GM19193 (cell line): ENCODE results near the gene NSMF.

ENCODE experiments used
- POLR2A ChIP-seq: IDR thresholded peaks from 4 replicates; pipeline ENCODE4 v1.6.1; 2011; ENCODE audit not compliant: insufficient read depth, insufficient read length; ENCODE audit errors: extremely low read depth

Gene NSMF

DNA sequence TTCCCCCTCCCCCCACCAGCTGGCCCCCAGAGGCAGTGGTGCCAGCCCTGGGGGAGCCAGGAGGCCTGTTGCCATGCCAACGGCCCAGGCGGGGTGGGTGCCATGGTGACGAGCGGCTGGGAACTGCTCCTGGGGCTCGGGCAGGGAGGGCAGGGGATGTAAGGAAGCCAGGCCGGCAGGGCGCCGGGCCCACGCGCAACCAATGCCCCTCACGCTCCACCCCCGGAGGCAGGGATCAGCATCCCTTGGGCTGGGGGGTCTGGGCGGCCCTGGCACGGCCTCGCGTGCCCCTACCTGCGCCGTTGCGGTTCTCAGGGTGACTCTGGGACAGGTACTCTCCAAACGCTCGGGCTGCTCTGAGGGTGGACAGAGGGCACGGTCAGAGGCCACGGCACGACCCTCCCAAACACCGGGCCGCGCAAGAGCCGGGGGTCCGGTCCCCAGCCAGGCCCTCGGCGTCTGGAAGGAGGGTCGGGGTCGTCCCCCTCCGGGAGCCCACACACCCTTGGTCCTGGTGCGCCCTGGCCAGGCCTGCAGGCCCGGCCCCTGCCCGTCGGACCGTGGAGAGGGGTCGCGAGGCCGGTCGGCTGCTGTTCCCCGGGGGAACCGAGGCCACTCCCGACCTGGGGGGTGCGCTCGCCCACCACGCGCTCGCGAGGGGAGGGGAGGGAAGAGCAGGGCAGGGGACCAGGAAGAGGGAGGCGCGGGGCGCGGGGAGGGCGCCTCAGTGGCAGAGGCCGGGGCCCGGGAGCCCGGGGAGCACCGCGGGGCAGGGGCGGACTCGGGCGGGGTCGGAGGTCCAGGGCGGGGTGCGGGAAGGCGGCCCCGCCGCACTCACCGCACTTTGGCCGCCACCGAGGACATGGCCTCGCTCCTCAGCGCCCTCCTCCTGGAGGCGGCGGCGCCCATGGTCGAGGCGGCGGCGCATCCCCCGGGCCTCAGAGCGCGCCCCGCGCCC lies 661 bp downstream of the NSMF start:
- no peak for TF ChIP-seq POLR2A

DNA sequence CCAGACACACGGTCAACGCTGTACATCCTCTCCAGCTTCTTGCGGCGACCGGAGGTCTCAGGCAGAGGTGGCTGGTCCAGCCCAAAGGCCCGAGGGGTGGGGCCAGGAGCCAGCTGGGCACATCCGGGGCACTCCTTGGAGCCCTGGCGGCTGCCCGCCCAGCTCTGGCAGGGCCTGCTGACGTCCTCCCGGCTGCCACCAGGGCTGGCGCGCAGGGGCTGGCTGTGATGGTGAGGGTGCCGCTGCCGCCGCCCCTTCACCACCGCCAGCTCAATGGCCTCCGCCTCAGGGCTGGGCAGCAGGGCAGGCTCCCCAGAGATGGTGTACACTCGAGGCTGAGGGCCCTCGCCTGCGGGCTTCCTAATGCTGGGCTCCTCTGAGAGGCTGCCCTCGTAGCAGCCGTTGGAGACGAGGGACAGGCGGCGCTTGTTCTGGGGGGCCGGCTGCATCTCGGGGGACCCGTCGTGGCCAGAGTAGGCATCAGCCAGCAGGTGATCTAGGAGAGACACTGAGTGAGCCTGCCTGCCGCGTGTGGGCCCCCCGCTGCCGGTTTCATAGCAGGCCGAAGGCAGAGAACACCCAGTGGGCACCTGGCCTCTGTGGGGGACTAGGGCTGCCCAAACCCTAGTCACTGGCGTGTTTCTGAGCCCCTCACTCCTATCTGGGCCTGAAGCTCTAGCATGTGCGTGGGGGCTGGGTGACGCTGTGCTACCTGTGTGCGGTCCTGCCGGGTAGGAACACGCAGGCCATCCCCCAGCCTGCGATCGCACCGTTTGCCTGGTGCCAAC lies 1.5 kb downstream of the NSMF start:
- no peak for TF ChIP-seq POLR2A

DNA sequence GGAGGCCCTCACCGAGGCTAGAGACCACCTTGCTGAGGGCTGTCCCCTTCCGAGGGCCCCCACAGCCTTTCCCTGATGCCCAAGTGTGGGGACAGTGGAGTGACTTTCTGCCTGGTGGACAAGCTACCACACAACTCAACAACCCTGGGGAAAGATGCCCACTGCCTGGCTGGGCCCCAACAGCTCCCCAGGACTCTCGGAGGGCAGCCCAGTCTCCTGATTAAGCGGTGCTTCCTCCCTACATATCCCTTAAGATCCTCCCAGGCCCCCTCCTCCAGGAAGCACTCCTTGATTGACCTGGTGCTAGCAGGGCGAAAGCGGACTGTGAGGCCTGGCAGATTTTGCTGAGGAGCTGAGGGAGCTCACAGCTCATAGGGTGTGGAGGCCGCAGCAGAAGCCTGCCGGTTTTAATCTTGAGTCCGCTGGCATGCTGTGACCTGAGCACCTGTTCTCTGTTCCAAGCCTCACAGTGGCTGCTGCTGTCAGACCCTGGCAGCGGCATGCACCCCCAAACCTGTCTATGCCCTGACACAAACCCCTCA lies 2.2 kb downstream of the NSMF start:
- TF ChIP-seq POLR2A, result no peak

DNA sequence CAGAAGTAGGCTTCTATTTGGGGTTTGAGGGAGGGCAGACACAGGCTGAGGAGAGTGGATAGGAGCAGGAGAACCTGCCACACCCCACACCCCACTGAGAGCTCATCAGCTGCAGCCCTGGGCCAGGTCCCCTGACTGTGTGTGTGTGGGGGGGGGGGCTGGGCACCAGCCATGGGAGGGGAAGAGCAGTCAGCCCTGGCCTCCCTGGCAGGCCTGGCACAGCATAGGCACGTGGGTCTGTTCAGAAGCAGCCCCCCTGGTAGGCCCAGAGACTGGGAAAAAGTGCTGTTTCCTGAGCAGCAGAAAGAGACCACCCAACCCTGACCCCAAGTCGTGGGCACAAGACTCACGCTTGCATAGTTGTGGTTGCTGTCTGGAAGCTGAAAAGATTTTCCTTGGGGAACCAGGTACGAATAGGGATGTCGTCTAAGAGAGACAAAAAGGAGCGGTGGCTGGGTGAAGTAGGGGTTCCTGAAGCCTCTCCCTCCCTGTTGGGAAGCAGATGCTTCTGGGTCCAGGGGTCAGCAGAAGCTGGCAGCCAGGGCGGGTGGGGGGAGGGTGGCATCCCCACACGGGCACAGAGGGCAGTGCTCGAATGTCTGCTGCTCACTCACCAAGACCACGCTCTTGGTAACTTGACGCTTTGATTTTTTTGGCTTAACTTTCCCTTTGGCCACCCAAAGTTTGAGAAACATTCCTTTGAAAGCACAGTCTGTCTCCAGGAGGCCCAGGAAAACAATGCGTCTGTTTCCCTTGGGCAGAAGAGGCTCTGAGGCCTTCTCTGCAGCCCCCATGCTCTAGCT lies 2.9 kb downstream of the NSMF start:
- TF ChIP-seq POLR2A, result no peak

DNA sequence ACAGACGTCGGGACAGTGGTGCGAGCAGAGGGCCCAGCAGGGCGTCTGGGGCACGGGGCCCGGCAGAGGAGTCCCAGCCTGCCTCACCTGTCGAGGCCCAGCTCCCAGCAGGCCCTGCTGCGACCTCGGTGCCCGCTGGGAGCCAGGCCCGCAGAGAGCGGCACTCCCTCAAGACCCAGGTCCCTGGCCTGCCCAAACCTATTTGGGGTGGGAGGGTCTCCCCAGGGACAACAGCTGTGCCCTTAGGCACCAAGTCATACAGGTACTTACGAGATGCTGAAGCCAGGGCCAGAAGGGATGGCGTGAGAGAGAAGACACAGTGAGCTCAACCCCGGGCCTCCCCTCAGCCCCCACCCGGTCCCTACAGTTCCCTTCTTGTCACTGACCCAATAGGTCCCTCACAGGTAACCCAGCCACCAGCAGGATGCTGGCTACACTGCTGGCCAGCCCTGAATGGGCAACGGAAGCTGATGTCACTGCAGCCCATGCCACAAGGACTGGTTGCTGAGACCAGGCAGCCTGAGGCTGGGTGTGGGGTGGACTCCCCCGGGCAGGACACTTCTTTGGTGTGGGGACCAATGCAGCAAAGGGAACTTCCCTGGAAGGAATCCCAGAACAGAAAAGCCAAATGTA lies 3.7 kb downstream of the NSMF start:
- TF ChIP-seq POLR2A, result no peak

DNA sequence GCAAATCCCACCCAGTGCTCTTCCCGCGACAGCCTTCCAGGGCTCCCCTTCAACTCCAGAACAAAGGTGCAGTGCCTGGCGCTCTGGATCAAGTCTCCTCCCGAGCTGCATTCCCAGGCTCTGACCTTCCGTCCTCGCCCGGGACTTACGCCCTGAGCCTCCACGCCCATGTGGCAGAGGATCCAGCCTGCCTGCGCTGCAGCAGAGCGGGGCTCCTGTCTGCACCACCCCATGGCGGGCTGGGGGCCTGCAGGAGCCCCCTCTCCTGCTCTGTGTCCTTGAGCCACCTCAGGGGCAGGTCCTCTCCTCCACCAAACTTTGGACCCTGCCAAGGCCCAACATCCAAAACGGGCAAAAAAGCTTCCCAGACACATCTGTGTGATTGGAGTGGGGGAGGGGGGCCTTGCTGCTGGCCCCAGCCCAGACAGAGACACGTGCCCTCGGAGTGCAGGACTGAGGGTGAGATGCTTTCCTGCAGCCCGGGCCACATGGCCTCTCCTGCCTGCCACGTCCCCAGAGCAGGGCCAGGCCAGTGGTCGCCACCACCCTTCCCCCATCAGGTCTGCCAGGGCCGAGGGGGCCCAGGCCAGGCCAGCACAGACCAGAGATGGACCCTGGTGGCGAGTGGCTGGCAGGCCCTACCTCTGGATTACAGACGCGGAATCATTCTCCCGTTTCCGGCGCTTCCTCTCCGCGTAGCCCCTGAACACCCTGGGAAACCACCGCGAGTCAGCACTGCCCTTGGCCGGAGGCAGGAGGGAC lies 4.4 kb downstream of the NSMF start:
- peak; percentile 16 for TF ChIP-seq POLR2A

DNA sequence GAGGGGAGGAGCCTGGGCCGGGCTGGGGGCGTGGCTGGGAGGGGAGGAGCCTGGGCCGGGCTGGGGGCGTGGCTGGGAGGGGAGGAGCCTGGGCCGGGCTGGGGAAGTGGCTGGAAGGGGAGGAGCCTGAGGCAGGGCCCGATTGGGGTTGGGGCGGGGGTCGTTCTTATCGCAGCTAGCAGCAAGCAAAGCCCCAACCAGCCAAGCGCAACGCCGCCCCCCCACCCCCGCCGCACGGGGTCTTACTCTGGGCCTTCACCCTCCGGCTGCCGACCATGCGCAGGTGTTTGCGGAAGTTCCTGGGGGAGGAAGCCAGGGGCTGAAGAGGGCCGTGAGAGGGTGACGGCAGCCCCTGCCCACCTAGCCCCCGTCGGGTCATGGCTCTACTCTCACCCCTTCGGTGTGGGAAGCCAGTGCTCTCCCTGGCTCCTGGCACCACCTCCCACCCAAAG lies 5.0 kb downstream of the NSMF start:
- TF ChIP-seq POLR2A, result no peak

DNA sequence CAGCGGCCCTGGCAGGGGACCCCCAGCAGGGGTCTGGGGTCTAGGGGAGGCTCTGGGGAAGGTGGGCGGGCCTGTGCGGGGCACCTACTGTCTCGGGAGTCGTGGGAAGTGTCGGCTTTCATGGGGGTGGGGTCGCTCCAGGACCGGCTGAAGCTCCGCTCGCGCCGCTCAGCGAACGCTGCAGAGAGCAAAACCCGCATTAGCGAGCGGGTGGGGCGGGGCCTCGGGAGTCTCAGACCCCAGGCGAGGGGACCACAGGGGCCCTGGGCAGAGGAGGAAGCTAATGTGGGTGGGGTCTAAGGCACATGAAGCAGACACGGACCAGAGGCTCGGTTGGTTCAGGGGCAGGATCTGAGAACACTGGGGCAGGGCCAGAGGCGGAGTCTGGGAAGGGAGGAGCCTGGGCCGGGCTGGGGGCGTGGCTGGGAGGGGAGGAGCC lies 5.5 kb downstream of the NSMF start:
- no peak for TF ChIP-seq POLR2A

DNA sequence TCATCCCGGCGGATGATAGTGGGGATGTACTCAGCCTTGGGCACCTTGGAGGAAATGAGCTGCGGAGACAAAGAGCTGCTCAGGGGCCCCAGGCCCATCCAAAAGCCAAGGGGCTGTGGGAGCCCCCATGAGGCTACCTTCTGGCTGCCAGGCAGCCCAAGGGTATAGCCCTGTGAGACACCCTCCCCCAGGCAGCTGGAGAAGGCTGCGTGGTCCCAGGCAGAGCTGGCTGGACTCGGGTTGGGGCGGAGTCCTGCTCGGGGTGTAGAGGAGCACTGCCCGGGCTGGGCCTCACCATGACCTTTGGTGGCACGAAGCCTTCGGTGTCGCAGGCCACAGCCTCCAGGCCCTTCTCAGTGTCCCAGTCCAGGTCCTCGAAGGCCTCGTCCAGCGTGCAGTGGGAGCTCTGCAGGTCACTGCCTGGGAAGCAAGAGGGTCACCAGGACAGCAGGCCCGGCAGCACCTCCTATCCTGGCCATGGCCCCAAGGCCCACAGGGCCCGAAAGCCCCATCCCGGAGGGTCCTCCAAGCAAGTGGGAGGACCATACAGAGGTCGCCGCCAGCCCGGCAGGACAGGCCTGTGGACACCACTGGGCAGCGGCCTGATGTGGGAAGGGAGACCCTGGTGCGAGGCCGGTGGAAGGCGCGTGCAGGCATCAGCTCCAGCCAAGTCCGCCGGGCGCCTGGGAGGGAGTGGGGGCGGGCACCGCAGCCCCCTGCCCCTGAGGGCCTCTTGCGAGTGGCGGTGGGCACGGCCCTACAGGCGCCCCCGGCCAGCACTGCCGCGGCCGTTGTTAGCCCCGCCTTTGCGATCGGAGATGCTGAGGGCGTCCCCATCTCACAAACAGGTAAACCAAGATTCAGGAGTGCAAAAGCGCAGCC lies 6.1 kb downstream of the NSMF start:
- TF ChIP-seq POLR2A, result no peak

DNA sequence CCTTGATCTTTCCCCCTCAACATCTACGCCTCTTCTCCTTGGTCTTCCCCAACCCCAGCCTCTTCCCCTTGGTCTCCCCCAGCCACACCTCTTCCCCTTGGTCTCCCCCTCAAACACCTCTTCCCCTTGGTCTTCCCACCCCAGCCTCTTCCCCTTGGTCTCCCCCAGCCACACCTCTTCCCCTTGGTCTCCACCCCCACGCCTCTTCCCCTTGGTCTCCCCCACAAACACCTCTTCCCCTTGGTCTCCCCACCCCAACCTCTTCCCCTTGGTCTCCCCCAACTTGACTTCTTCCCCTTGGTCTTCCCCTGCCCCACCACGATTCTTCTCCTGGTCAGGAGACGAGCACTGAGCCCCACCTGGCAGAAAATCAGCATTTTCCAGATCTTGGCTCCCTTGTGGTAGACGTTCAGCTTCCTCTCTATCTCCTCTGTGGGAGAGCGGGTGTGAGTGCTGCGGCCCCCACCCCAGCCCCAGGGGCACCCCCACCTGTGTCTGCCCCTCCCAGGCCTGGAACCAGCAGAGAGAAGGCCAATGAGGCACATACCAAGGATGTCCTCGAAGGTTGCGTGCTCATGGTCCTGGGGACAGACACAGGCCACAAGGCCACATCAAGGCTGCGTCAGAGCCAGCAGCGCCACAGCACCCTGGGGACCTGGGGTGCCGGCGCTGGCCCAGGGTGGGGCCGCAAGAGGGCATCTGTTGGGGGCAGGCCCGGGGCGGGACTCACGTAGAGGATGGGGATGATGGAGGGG lies 7.0 kb downstream of the NSMF start:
- no peak for TF ChIP-seq POLR2A

DNA sequence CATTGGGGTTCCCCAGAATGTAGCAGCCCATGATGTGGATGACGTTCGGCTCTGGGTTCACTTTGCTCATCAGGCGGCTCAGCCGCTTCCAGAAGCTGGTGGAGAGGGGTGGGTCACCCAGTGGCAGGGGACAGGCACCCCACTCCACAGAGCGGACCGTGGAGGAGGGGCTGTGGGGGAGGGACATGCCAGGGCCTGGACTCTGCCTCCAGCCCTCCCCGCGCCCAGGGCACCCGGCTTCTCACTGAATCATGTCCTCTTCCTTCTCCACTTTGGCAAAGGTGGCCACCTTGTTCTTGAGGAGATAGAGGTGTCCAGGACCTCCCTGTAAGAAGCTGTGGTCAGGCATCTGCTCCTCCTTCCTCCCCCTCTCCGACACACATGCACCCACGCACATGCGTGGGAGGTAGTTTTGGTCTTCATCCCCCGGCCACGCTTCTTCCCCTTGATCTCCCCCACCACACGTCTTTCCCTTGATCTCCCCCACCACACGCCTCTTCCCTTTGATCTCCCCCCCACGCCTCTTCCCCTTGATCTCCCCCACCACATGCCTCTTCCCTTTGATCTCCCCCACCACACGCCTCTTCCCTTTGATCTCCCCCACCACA lies 9.1 kb downstream of the NSMF start:
- TF ChIP-seq POLR2A, result no peak
